ENCODE measurements around the gene ISYNA1. TPM values are rescaled to one million over a fixed set of nuclear protein-coding genes. Genes with fewer than 3 reads are reported as not detected.

The ISYNA1 gene
- total and polyA plus RNA-seq, 4 donors = 42.1 to 535 (median 71.3) TPM

GRCh38 chr19:18442941-18443340, 5.0 kb upstream of the ISYNA1 start:
- intact Hi-C loops (cut with DNase I) = no loop called here
- H3K27me3 ChIP-seq (ENCODE audit: control insufficient read depth in 1 of 2, insufficient read depth in 2 of 2, low read length in 1 of 2) = no peaks in the 10 kb centered on the region
- H3K4me1 ChIP-seq (ENCODE audit: control insufficient read depth in 1 of 2, insufficient read depth in 2 of 2, low read length in 2 of 2) = no peaks in the 10 kb centered on the region
- no peak overlapping the region for H3K4me3 ChIP-seq (ENCODE audit: low read length in 2 of 2)
- H3K36me3 ChIP-seq (ENCODE audit: control insufficient read depth in 1 of 2, insufficient read depth in 2 of 2, low read length in 1 of 2) = peaks cover 0 to 6% of the 10 kb centered on the region in 2 donors
- H3K9me3 ChIP-seq (ENCODE audit: control insufficient read depth, low read length) = no peaks in the 10 kb centered on the region
- ATAC-seq (ENCODE audit: low FRiP score) (no peak), DNase-seq (no peak)
- no peak overlapping the region for H3K27ac ChIP-seq (ENCODE audit: low read depth in 1 of 2, low read length in 2 of 2)
- WGBS, 2 donors = 57 to 63% methylated on average over 12 of the region's 12 CpGs

GRCh38 chr19:18441804-18442788, 4.2 kb upstream of the ISYNA1 start:
- DNase-seq = no peak
- H3K4me3 ChIP-seq (ENCODE audit: low read length in 2 of 2) = no peak overlapping the region
- no peak overlapping the region for H3K27ac ChIP-seq (ENCODE audit: low read depth in 1 of 2, low read length in 2 of 2)
- peaks cover 0 to 6% of the 10 kb centered on the region in 2 donors for H3K36me3 ChIP-seq (ENCODE audit: control insufficient read depth in 1 of 2, insufficient read depth in 2 of 2, low read length in 1 of 2)
- ATAC-seq (ENCODE audit: low FRiP score) = no peak
- no peaks in the 10 kb centered on the region for H3K4me1 ChIP-seq (ENCODE audit: control insufficient read depth in 1 of 2, insufficient read depth in 2 of 2, low read length in 2 of 2)
- intact Hi-C loops (cut with DNase I) = no loop called here
- no peaks in the 10 kb centered on the region for H3K27me3 ChIP-seq (ENCODE audit: control insufficient read depth in 1 of 2, insufficient read depth in 2 of 2, low read length in 1 of 2)
- WGBS, 2 donors = 84 to 85% methylated on average over 5 of the region's 5 CpGs
- H3K9me3 ChIP-seq (ENCODE audit: control insufficient read depth, low read length) = no peaks in the 10 kb centered on the region

GRCh38 chr19:18440936-18441803, 3.2 kb upstream of the ISYNA1 start:
- intact Hi-C loops (cut with DNase I) = no loop called here
- Histone ChIP-seq H3K4me1 (ENCODE audit: control insufficient read depth in 1 of 2, insufficient read depth in 2 of 2, low read length in 2 of 2) (no peaks in the 10 kb centered on the region), H3K27ac (ENCODE audit: low read depth in 1 of 2, low read length in 2 of 2) (no peak overlapping the region), H3K27me3 (ENCODE audit: control insufficient read depth in 1 of 2, insufficient read depth in 2 of 2, low read length in 1 of 2) (no peaks in the 10 kb centered on the region), H3K9me3 (ENCODE audit: control insufficient read depth, low read length) (no peaks in the 10 kb centered on the region), H3K4me3 (ENCODE audit: low read length in 2 of 2) (no peak overlapping the region), H3K36me3 (ENCODE audit: control insufficient read depth in 1 of 2, insufficient read depth in 2 of 2, low read length in 1 of 2) (peaks cover 0 to 6% of the 10 kb centered on the region in 2 donors)
- 58 to 60% methylated on average over 23 of the region's 23 CpGs for whole genome bisulfite sequencing, 2 donors
- DNase-seq (no peak), ATAC-seq (ENCODE audit: low FRiP score) (no peak)

- DNase-seq = no peak
- Histone ChIP-seq H3K4me3 (ENCODE audit: low read length in 2 of 2) (no peak overlapping the region), H3K9me3 (ENCODE audit: control insufficient read depth, low read length) (no peaks in the 10 kb centered on the region), H3K36me3 (ENCODE audit: control insufficient read depth in 1 of 2, insufficient read depth in 2 of 2, low read length in 1 of 2) (peaks cover 0 to 5% of the 10 kb centered on the region in 2 donors), H3K4me1 (ENCODE audit: control insufficient read depth in 1 of 2, insufficient read depth in 2 of 2, low read length in 2 of 2) (no peaks in the 10 kb centered on the region), H3K27ac (ENCODE audit: low read depth in 1 of 2, low read length in 2 of 2) (no peak overlapping the region), H3K27me3 (ENCODE audit: control insufficient read depth in 1 of 2, insufficient read depth in 2 of 2, low read length in 1 of 2) (no peaks in the 10 kb centered on the region)
- intact Hi-C loops (cut with DNase I) = no loop called here
- WGBS, 2 donors = 47 to 53% methylated on average over 11 of the region's 11 CpGs
- no peak for ATAC-seq (ENCODE audit: low FRiP score)
Measured at GRCh38 chr19:18440415-18440877, 2.5 kb upstream of the ISYNA1 start.

- no peak for ATAC-seq (ENCODE audit: low FRiP score)
Measured at GRCh38 chr19:18439910-18440237, 1.9 kb upstream of the ISYNA1 start.

GRCh38 chr19:18439025-18439909, 1.3 kb upstream of the ISYNA1 start:
- no peaks in the 10 kb centered on the region for H3K27me3 ChIP-seq (ENCODE audit: control insufficient read depth in 1 of 2, insufficient read depth in 2 of 2, low read length in 1 of 2)
- 60 to 64% methylated on average over 13 of the region's 13 CpGs for WGBS, 2 donors
- H3K36me3 ChIP-seq (ENCODE audit: control insufficient read depth in 1 of 2, insufficient read depth in 2 of 2, low read length in 1 of 2) = peaks cover 0 to 2% of the 10 kb centered on the region in 2 donors
- ATAC-seq (ENCODE audit: low FRiP score) (no peak), DNase-seq (no peak)
- H3K4me1 ChIP-seq (ENCODE audit: control insufficient read depth in 1 of 2, insufficient read depth in 2 of 2, low read length in 2 of 2) = no peaks in the 10 kb centered on the region
- no peaks in the 10 kb centered on the region for H3K9me3 ChIP-seq (ENCODE audit: control insufficient read depth, low read length)
- H3K27ac ChIP-seq (ENCODE audit: low read depth in 1 of 2, low read length in 2 of 2) = peak overlapping the region in 1 of 2 donors; percentile 58
- intact Hi-C loops (cut with DNase I) = no loop called here
- no peak overlapping the region for H3K4me3 ChIP-seq (ENCODE audit: low read length in 2 of 2)

More at GRCh38 chr19:18439910-18440237, 1.9 kb upstream of the ISYNA1 start:
- intact Hi-C loops (cut with DNase I) = no loop called here
- Histone ChIP-seq H3K27ac (ENCODE audit: low read depth in 1 of 2, low read length in 2 of 2) (no peak overlapping the region), H3K27me3 (ENCODE audit: control insufficient read depth in 1 of 2, insufficient read depth in 2 of 2, low read length in 1 of 2) (no peaks in the 10 kb centered on the region), H3K36me3 (ENCODE audit: control insufficient read depth in 1 of 2, insufficient read depth in 2 of 2, low read length in 1 of 2) (peaks cover 0 to 5% of the 10 kb centered on the region in 2 donors), H3K4me1 (ENCODE audit: control insufficient read depth in 1 of 2, insufficient read depth in 2 of 2, low read length in 2 of 2) (no peaks in the 10 kb centered on the region), H3K9me3 (ENCODE audit: control insufficient read depth, low read length) (no peaks in the 10 kb centered on the region), H3K4me3 (ENCODE audit: low read length in 2 of 2) (no peak overlapping the region)
- 84% methylated on average over 9 of the region's 9 CpGs for WGBS, 2 donors
- no peak for DNase-seq

GRCh38 chr19:18438331-18439024, 545 bp upstream of the ISYNA1 start:
- DNase-seq = peak in 1 of 2 donors; percentile 80
- peak overlapping the region; percentile 6 to 58 for H3K27ac ChIP-seq (ENCODE audit: low read depth in 1 of 2, low read length in 2 of 2)
- no peaks in the 10 kb centered on the region for H3K27me3 ChIP-seq (ENCODE audit: control insufficient read depth in 1 of 2, insufficient read depth in 2 of 2, low read length in 1 of 2)
- ATAC-seq (ENCODE audit: low FRiP score) = peak; percentile 54
- H3K36me3 ChIP-seq (ENCODE audit: control insufficient read depth in 1 of 2, insufficient read depth in 2 of 2, low read length in 1 of 2) = no peaks in the 10 kb centered on the region
- peak overlapping the region in 1 of 2 donors; percentile 50 for H3K4me3 ChIP-seq (ENCODE audit: low read length in 2 of 2)
- no peaks in the 10 kb centered on the region for H3K4me1 ChIP-seq (ENCODE audit: control insufficient read depth in 1 of 2, insufficient read depth in 2 of 2, low read length in 2 of 2)
- 1 to 2% methylated on average over 24 of the region's 24 CpGs for WGBS, 2 donors
- intact Hi-C loops (cut with DNase I) = no loop called here
- H3K9me3 ChIP-seq (ENCODE audit: control insufficient read depth, low read length) = no peaks in the 10 kb centered on the region

Data from aorta (tissue), 5 donors.